Kidney epithelial cell (primary cell): ENCODE results near the gene ABITRAM. TPM values are rescaled to one million over a fixed set of nuclear protein-coding genes. Genes with fewer than 3 reads are reported as not detected.

Experiments
- DNase-seq: peaks from one replicate; pipeline ENCODE4 v3.0.0-alpha.2; 2010; ENCODE audit warnings: low read depth
- H3K27me3 ChIP-seq: 2 replicates; pipeline ENCODE4 v1.6.0; 2011; ENCODE audit warnings: low read length; ENCODE audit not compliant: control insufficient read depth, insufficient read depth
- H3K36me3 ChIP-seq: 2 replicates; pipeline ENCODE4 v1.5.1; 2011; ENCODE audit warnings: low read length; ENCODE audit not compliant: control insufficient read depth, insufficient read depth
- H3K4me3 ChIP-seq: 2 replicates; pipeline ENCODE4 v1.5.1; 2011; ENCODE audit warnings: low read depth, mild to moderate bottlenecking, control low read depth, low read length
- CTCF ChIP-seq: IDR thresholded peaks from 2 replicates; pipeline ENCODE4 v1.5.1; 2011; ENCODE audit warnings: mild to moderate bottlenecking, moderate library complexity, low read length, control low read depth, inconsistent platforms; ENCODE audit not compliant: insufficient read depth, poor library complexity, severe bottlenecking
- total RNA-seq: library from RNA; depleted of rRNA; stranded (reverse); fragments of >200 nt; gene quantifications from 2 replicates; pipeline ENCODE4 v1.2.3, GENCODE V29; 2015

The ABITRAM gene
- total RNA-seq, 1 donor from 2014 or later: 10.6 TPM

GRCh38 chr9:108921200-108921599 is 13.0 kb upstream of the ABITRAM start:
- no peak overlapping the region for H3K4me3 ChIP-seq
- TF ChIP-seq CTCF: no peak
- H3K36me3 ChIP-seq: peaks cover 3% of the 10 kb centered on the region
- H3K27me3 ChIP-seq: no peaks in the 10 kb centered on the region
- no peak for DNase-seq

- no peak for DNase-seq
- Histone ChIP-seq H3K4me3 (no peak overlapping the region), H3K27me3 (no peaks in the 10 kb centered on the region), H3K36me3 (peaks cover 3% of the 10 kb centered on the region)
- TF ChIP-seq CTCF: no peak
Observed at GRCh38 chr9:108924466-108924865, 9.7 kb upstream of the ABITRAM start.

- no peaks in the 10 kb centered on the region for H3K27me3 ChIP-seq
- no peak for TF ChIP-seq CTCF
- DNase-seq: no peak
- H3K36me3 ChIP-seq: peaks cover 2% of the 10 kb centered on the region
- no peak overlapping the region for H3K4me3 ChIP-seq
Observed at GRCh38 chr9:108928386-108928785, 5.8 kb upstream of the ABITRAM start.

GRCh38 chr9:108933231-108933717 is 926 bp upstream of the ABITRAM start:
- TF ChIP-seq CTCF: no peak
- H3K4me3 ChIP-seq: peak overlapping the region; percentile 100
- no peaks in the 10 kb centered on the region for H3K36me3 ChIP-seq
- H3K27me3 ChIP-seq: no peaks in the 10 kb centered on the region
- peak; percentile 5 for DNase-seq

GRCh38 chr9:108933718-108934322 is 380 bp upstream of the ABITRAM start, which contains the start of gene ELP1:
Gene ELP1, minus strand, starts transcription at chr9:108934124. Its CDS starts 2,978 bp downstream, at chr9:108931146.
- DNase-seq: peak; percentile 83
- H3K4me3 ChIP-seq: peak within 1 kb of the TSS; percentile 100
- H3K36me3 ChIP-seq: no peaks in the 10 kb centered on the region
- H3K27me3 ChIP-seq: no peaks in the 10 kb centered on the region
- TF ChIP-seq CTCF: peak; percentile 40
